Fibroblast of the aortic adventitia (primary cell): ENCODE data around the gene ST6GAL2. TPM values are rescaled to one million over a fixed set of nuclear protein-coding genes. Genes with fewer than 3 reads are reported as not detected.

ENCODE experiments used
- DNase-seq: peaks from one replicate; pipeline ENCODE4 v3.0.0-alpha.2; 2010; ENCODE audit warnings: low read depth
- H3K4me3 ChIP-seq: 2 replicates; pipeline ENCODE4 v1.5.1; 2011; ENCODE audit warnings: low read depth, mild to moderate bottlenecking, control low read depth, low read length, moderate library complexity
- total RNA-seq: library from RNA; depleted of rRNA; stranded (reverse); fragments of >200 nt; gene quantifications from 2 replicates; pipeline ENCODE4 v1.2.3, GENCODE V29; 2012; ENCODE audit warnings: low replicate concordance
- TF ChIP-seq, protein P1 (sequence below): IDR thresholded peaks from 2 replicates; pipeline ENCODE4 v1.5.1; 2011; ENCODE audit warnings: mild to moderate bottlenecking, low read length, control low read depth, inconsistent platforms; ENCODE audit not compliant: insufficient read depth

Gene ST6GAL2
- total RNA-seq, 1 donor, result 0.09 TPM

DNA sequence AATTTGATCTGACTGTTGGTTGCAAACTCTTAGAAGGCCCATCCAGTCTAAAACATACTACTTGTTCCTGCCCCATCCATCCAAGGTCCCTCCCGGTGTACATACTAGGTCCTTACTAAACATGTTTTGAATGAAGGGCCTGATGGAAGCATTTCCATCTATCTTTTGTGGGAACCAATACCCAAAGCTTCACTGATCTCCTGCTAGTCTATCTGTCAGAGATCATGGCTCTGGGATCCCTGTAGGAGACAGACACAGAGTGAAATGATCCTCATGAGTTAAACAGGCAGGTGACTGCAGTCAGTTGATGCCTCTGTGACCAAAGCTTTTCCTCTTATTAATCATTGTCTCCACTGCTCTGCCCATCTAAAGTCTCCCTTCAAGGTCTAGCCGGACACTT is 115.0 kb downstream of the ST6GAL2 start:
- H3K4me3 ChIP-seq, result no peak overlapping the region
- no peak for DNase-seq
- TF ChIP-seq, protein P1, sequence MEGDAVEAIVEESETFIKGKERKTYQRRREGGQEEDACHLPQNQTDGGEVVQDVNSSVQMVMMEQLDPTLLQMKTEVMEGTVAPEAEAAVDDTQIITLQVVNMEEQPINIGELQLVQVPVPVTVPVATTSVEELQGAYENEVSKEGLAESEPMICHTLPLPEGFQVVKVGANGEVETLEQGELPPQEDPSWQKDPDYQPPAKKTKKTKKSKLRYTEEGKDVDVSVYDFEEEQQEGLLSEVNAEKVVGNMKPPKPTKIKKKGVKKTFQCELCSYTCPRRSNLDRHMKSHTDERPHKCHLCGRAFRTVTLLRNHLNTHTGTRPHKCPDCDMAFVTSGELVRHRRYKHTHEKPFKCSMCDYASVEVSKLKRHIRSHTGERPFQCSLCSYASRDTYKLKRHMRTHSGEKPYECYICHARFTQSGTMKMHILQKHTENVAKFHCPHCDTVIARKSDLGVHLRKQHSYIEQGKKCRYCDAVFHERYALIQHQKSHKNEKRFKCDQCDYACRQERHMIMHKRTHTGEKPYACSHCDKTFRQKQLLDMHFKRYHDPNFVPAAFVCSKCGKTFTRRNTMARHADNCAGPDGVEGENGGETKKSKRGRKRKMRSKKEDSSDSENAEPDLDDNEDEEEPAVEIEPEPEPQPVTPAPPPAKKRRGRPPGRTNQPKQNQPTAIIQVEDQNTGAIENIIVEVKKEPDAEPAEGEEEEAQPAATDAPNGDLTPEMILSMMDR, result no peak

DNA sequence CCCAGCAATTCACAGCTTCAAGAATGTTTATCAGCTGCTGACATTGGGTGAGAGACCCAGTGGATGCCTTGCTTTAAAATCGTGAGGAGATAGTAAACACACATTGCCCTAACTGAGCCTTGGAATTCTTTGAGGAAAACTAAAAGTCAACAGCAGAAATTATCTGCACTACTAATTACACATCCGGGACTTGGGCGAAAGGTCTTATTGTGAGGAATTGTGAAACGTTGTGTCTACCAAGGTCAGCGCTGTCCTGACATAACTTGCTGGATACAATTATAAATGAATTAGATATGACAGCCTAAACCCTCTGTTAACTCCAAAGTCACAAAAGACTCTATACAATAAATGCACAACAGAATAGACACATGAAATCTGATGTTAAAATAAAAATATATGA is 121.4 kb downstream of the ST6GAL2 start:
- no peak overlapping the region for H3K4me3 ChIP-seq
- TF ChIP-seq, protein P1, result no peak
- no peak for DNase-seq

DNA sequence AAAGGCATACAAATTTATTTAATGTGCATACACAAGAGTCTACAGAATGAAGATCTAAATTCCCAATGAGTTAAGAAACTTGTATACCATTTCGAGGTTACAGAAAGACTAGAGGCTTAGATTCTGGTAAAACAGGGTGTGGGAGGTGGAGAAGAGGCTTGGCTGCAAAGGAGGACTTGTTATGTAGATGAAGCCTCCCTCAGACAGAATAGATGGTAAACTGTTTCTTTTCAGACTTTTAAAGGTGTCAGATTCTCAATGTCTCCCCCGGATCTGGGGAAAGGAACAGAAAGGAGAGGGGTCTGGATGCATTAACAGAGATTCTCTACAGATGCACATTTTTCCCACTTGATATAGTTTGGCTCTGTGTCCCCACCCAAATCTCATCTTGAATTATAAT is 126.0 kb downstream of the ST6GAL2 start:
- DNase-seq, result no peak
- TF ChIP-seq, protein P1, result no peak
- H3K4me3 ChIP-seq, result no peak overlapping the region

DNA sequence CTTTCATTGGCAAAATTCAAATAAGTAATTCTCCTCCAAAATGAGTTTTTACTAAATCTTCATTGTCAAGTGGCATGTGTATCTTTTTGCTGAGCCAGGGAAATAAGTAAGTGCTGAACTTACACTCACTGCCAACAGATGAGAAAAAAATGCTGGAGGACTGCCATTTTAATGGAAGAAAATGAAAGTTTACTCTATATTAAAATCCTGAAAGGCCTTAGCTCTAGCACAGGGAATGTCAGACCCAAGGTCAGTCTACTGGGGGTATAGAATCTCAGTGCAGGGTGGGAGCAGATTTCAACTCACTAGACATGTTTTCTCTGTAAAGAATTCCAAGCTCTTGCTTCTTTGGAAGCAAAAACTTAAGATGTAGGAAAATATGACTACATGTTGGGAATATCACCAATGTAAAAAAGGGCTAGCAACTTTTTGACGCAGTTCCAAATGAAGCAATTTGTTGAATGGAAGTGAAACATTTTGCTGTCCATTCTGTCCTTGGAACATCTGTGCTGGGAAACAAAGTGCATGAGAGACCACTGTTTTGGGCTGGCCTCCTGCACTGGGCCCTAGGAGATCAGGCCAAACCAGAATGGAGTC is 127.0 kb downstream of the ST6GAL2 start:
- TF ChIP-seq, protein P1, result no peak
- no peak for DNase-seq
- H3K4me3 ChIP-seq, result no peak overlapping the region
